Measurements from ENCODE around the gene TC2N. TPM values are rescaled to one million over a fixed set of nuclear protein-coding genes. Genes with fewer than 3 reads are reported as not detected.

Gene TC2N
- total and polyA plus RNA-seq, 2 of the 4 experiments (the other 2 are of a cell fraction): 0.03 to 0.18 TPM

GRCh38 chr14:91841065-91841464, 26.3 kb downstream of the TC2N start:
- dilution Hi-C loops (cut with HindIII; ENCODE audit: low sequenced_read_pairs, unreplicated experiment): no loop called here
- H3K4me3 ChIP-seq (ENCODE audit: insufficient read depth, low read depth, low read length): no peak overlapping the region
- no peak overlapping the region for H3K27ac ChIP-seq (ENCODE audit: insufficient read depth, low read length)
- intact Hi-C loops (cut with micrococcal nuclease): no loop called here
- H4K8ac ChIP-seq (ENCODE audit: low read depth in 2 of 2, low read length in 2 of 2): no peak overlapping the region
- no peak overlapping the region for H3K9ac ChIP-seq (ENCODE audit: low read depth, low read length)
- no peak overlapping the region for H3K4me2 ChIP-seq (ENCODE audit: low read depth, low read length)
- no peaks in the 10 kb centered on the region for H3K36me3 ChIP-seq (ENCODE audit: control insufficient read depth, insufficient read depth, low read length)
- H3K9me3 ChIP-seq (ENCODE audit: control insufficient read depth, insufficient read depth, low read length): no peaks in the 10 kb centered on the region
- no peak overlapping the region for H3K4ac ChIP-seq (ENCODE audit: low read depth, low read length)
- no peak overlapping the region for H3K23ac ChIP-seq (ENCODE audit: low read depth, low read length)
- no peak overlapping the region for H2BK5ac ChIP-seq (ENCODE audit: low read depth, low read length, poor library complexity, severe bottlenecking)
- ATAC-seq (ENCODE audit: low read depth): no peak
- no peaks in the 10 kb centered on the region for H4K20me1 ChIP-seq (ENCODE audit: insufficient read depth, low read length)
- TF ChIP-seq POLR2A (IDR thresholded peaks at IDR 0.05; ENCODE audit: low read depth, low read length) (no peak), CEBPB (IDR thresholded peaks at IDR 0.05; ENCODE audit: low read depth, low read length) (no peak), FOS (IDR thresholded peaks at IDR 0.05; ENCODE audit: low read depth, low read length) (no peak), RCOR1 (IDR thresholded peaks at IDR 0.05; ENCODE audit: insufficient replicate concordance, low read length) (no peak), MAFK (IDR thresholded peaks at IDR 0.05; ENCODE audit: low read depth, low read length) (no peak), BHLHE40 (IDR thresholded peaks at IDR 0.05; ENCODE audit: low read depth, low read length) (no peak), ELK1 (IDR thresholded peaks at IDR 0.05; ENCODE audit: borderline replicate concordance, low read depth, low read length) (no peak), USF2 (IDR thresholded peaks at IDR 0.05; ENCODE audit: low read depth, low read length) (no peak), RAD21 (IDR thresholded peaks at IDR 0.05; ENCODE audit: low read length) (no peak), CTCF (conservative IDR thresholded peaks at IDR 0.05; ENCODE audit: low read depth, low read length) (no peak), MAZ (IDR thresholded peaks at IDR 0.05; ENCODE audit: borderline replicate concordance, low read depth, low read length) (no peak), SMC3 (IDR thresholded peaks at IDR 0.05; ENCODE audit: low read depth, low read length) (no peak), RFX5 (IDR thresholded peaks at IDR 0.05; ENCODE audit: low read depth, low read length) (no peak), MXI1 (IDR thresholded peaks at IDR 0.05; ENCODE audit: borderline replicate concordance, low read depth, low read length) (no peak), NFE2L2 (IDR thresholded peaks at IDR 0.05; ENCODE audit: low read depth, low read length) (no peak), CHD1 (IDR thresholded peaks at IDR 0.05; ENCODE audit: low read depth, low read length) (no peak)
- H3K56ac ChIP-seq (ENCODE audit: extremely low read depth, insufficient read depth, low read length): no peak overlapping the region
- peaks cover 20% of the 10 kb centered on the region for H3K27me3 ChIP-seq (ENCODE audit: control insufficient read depth, insufficient read depth, low read length)
- DNase-seq: peak; percentile 4
- BruUV-seq (replicated peaks): no TSS peak
- no peaks in the 10 kb centered on the region for H3K4me1 ChIP-seq (ENCODE audit: control insufficient read depth, insufficient read depth, low read length)
- H4K91ac ChIP-seq (ENCODE audit: insufficient read depth, low read depth, low read length): no peak overlapping the region
- H2BK120ac ChIP-seq (ENCODE audit: low read depth, low read length): no peak overlapping the region
- POLR2A ChIA-PET (ENCODE audit: unreplicated experiment): interaction anchor here (0.6 kb wide), 1 partner anchor 9 kb away, joined by 3 read pairs; no protein-coding TSS in a partner anchor
- no peak overlapping the region for H4K5ac ChIP-seq (ENCODE audit: low read depth, low read length)
- H3K79me1 ChIP-seq (ENCODE audit: low read depth in 1 of 2, low read length in 2 of 2): no peaks in the 10 kb centered on the region
- H3K14ac ChIP-seq (replicated peaks; ENCODE audit: low read depth, low read length): no peak overlapping the region
- no peak overlapping the region for H2AFZ ChIP-seq (replicated peaks; ENCODE audit: low read length, poor library complexity)
- no peaks in the 10 kb centered on the region for H3K9me1 ChIP-seq (ENCODE audit: insufficient read depth, low read length)
- no peak overlapping the region for H2BK20ac ChIP-seq (ENCODE audit: low read depth, low read length)
- no peak overlapping the region for H2BK15ac ChIP-seq (ENCODE audit: low read depth, low read length)
- H2AK5ac ChIP-seq (ENCODE audit: low read depth, low read length): no peak overlapping the region
- CTCF ChIA-PET: no interaction called here
- in situ Hi-C loops (cut with MboI; ENCODE audit: low sequenced_read_pairs): no loop called here
- no peak overlapping the region for H3K18ac ChIP-seq (ENCODE audit: low read depth, low read length)
- no peak overlapping the region for H2AK9ac ChIP-seq (replicated peaks; ENCODE audit: low read depth, low read length, poor library complexity)
